ENCODE data around the gene SPINK6. TPM values are rescaled to one million over a fixed set of nuclear protein-coding genes. Genes with fewer than 3 reads are reported as not detected.

SPINK6 gene
- total and polyA plus RNA-seq, 2 of the 4 experiments (the other 2 are of a cell fraction): not detected

- no peak overlapping the region for H2BK120ac ChIP-seq (ENCODE audit: low read depth, low read length)
- no peak for DNase-seq
- no peak for ATAC-seq (ENCODE audit: low read depth)
- H3K79me1 ChIP-seq (ENCODE audit: low read depth in 1 of 2, low read length in 2 of 2): no peaks in the 10 kb centered on the region
- no peak overlapping the region for H4K8ac ChIP-seq (ENCODE audit: low read depth in 2 of 2, low read length in 2 of 2)
- H3K56ac ChIP-seq (ENCODE audit: extremely low read depth, insufficient read depth, low read length): no peak overlapping the region
- H4K5ac ChIP-seq (ENCODE audit: low read depth, low read length): no peak overlapping the region
- no peak overlapping the region for H2BK15ac ChIP-seq (ENCODE audit: low read depth, low read length)
- no peak overlapping the region for H3K18ac ChIP-seq (ENCODE audit: low read depth, low read length)
- H3K27ac ChIP-seq (ENCODE audit: insufficient read depth, low read length): no peak overlapping the region
- in situ Hi-C loops (cut with MboI; ENCODE audit: low sequenced_read_pairs): loop anchor here (25.0 kb wide), 1 partner anchor 846 kb away; no protein-coding TSS in a partner anchor
- no peaks in the 10 kb centered on the region for H4K20me1 ChIP-seq (ENCODE audit: insufficient read depth, low read length)
- CTCF ChIA-PET: no interaction called here
- no peaks in the 10 kb centered on the region for H3K4me1 ChIP-seq (ENCODE audit: control insufficient read depth, insufficient read depth, low read length)
- H3K9me3 ChIP-seq (ENCODE audit: control insufficient read depth, insufficient read depth, low read length): no peaks in the 10 kb centered on the region
- dilution Hi-C loops (cut with HindIII; ENCODE audit: low sequenced_read_pairs, unreplicated experiment): no loop called here
- no peak overlapping the region for H2BK5ac ChIP-seq (ENCODE audit: low read depth, low read length, poor library complexity, severe bottlenecking)
- H3K14ac ChIP-seq (replicated peaks; ENCODE audit: low read depth, low read length): no peak overlapping the region
- WGBS, 2 experiments (ENCODE audit: extremely low coverage in 2 of 2, insufficient read length in 1 of 2): no CpG with 5 or more reads among the region's 1 CpG
- no TSS peak for BruUV-seq (replicated peaks)
- intact Hi-C loops (cut with micrococcal nuclease): no loop called here
- H3K23ac ChIP-seq (ENCODE audit: low read depth, low read length): no peak overlapping the region
- no peak overlapping the region for H2BK20ac ChIP-seq (ENCODE audit: low read depth, low read length)
- no peak overlapping the region for H2AFZ ChIP-seq (replicated peaks; ENCODE audit: low read length, poor library complexity)
- H3K4me3 ChIP-seq (ENCODE audit: insufficient read depth, low read depth, low read length): no peak overlapping the region
- no peak overlapping the region for H3K4me2 ChIP-seq (ENCODE audit: low read depth, low read length)
- H3K36me3 ChIP-seq (ENCODE audit: control insufficient read depth, insufficient read depth, low read length): no peaks in the 10 kb centered on the region
- no peak overlapping the region for H2AK9ac ChIP-seq (replicated peaks; ENCODE audit: low read depth, low read length, poor library complexity)
- H3K27me3 ChIP-seq (ENCODE audit: control insufficient read depth, insufficient read depth, low read length): no peaks in the 10 kb centered on the region
- no peak for TF ChIP-seq CEBPB (IDR thresholded peaks at IDR 0.05; ENCODE audit: low read depth, low read length)
- TF ChIP-seq BHLHE40 (IDR thresholded peaks at IDR 0.05; ENCODE audit: low read depth, low read length): no peak
- no peak for TF ChIP-seq MXI1 (IDR thresholded peaks at IDR 0.05; ENCODE audit: borderline replicate concordance, low read depth, low read length)
- TF ChIP-seq SMC3 (IDR thresholded peaks at IDR 0.05; ENCODE audit: low read depth, low read length): no peak
- no peak for TF ChIP-seq POLR2A (IDR thresholded peaks at IDR 0.05; ENCODE audit: low read depth, low read length)
- no peak for TF ChIP-seq CHD1 (IDR thresholded peaks at IDR 0.05; ENCODE audit: low read depth, low read length)
- no peak for TF ChIP-seq NFE2L2 (IDR thresholded peaks at IDR 0.05; ENCODE audit: low read depth, low read length)
- no peak for TF ChIP-seq RAD21 (IDR thresholded peaks at IDR 0.05; ENCODE audit: low read length)
- no peak for TF ChIP-seq FOS (IDR thresholded peaks at IDR 0.05; ENCODE audit: low read depth, low read length)
- TF ChIP-seq CTCF (conservative IDR thresholded peaks at IDR 0.05; ENCODE audit: low read depth, low read length): no peak
- no peak for TF ChIP-seq RFX5 (IDR thresholded peaks at IDR 0.05; ENCODE audit: low read depth, low read length)
- no peak for TF ChIP-seq USF2 (IDR thresholded peaks at IDR 0.05; ENCODE audit: low read depth, low read length)
- TF ChIP-seq MAZ (IDR thresholded peaks at IDR 0.05; ENCODE audit: borderline replicate concordance, low read depth, low read length): no peak
- TF ChIP-seq RCOR1 (IDR thresholded peaks at IDR 0.05; ENCODE audit: insufficient replicate concordance, low read length): no peak
- TF ChIP-seq MAFK (IDR thresholded peaks at IDR 0.05; ENCODE audit: low read depth, low read length): no peak
- TF ChIP-seq ELK1 (IDR thresholded peaks at IDR 0.05; ENCODE audit: borderline replicate concordance, low read depth, low read length): no peak
- POLR2A ChIA-PET (ENCODE audit: unreplicated experiment): no interaction called here
- no peak overlapping the region for H2AK5ac ChIP-seq (ENCODE audit: low read depth, low read length)
- H3K9ac ChIP-seq (ENCODE audit: low read depth, low read length): no peak overlapping the region
- no peak overlapping the region for H4K91ac ChIP-seq (ENCODE audit: insufficient read depth, low read depth, low read length)
- H3K9me1 ChIP-seq (ENCODE audit: insufficient read depth, low read length): no peaks in the 10 kb centered on the region
- H3K4ac ChIP-seq (ENCODE audit: low read depth, low read length): no peak overlapping the region
Measured at GRCh38 chr5:148191010-148191409, 11.8 kb upstream of the SPINK6 start.

Measured in IMR-90 (cell line).